Gastrocnemius medialis (tissue), 4 donors: ENCODE measurements around the gene ZNF584. TPM values are rescaled to one million over a fixed set of nuclear protein-coding genes. Genes with fewer than 3 reads are reported as not detected.
A peak's percentile ranks its signal among the peaks of the same experiment; 100 is the strongest.

Experiments used
- ATAC-seq, 2 donors: fragments of 150-250 bp; one replicate each; pipeline ENCODE4 v1.9.1; 2016
- DNase-seq, 2 donors: peaks; one replicate each; pipeline ENCODE4 v3.0.0-alpha.2; 2019
- H3K27ac ChIP-seq, 4 donors: fragments of 200-600 bp; sonication (generic); 1 replicate in 1 of 4; 2 replicates in 3 of 4; pipeline ENCODE4 v1.5.1; 2016 to 2018; ENCODE audit warnings: mild to moderate bottlenecking in 2 of 4, moderate library complexity in 1 of 4
- H3K27me3 ChIP-seq, 3 donors: fragments of 200-600 bp; sonication (generic) in 2 of 3; 1 replicate in 1 of 3; 2 replicates in 2 of 3; pipeline versions ENCODE4 v1.5.1 to v1.6.0; 2016 to 2019; ENCODE audit warnings: mild to moderate bottlenecking in 1 of 3, moderate library complexity in 1 of 3
- H3K36me3 ChIP-seq, 2 donors: fragments of 200-600 bp; sonication (generic) in 1 of 2; one replicate each; pipeline ENCODE4 v1.5.1; 2017 to 2018
- H3K4me1 ChIP-seq, 2 donors: fragments of 200-600 bp; sonication (generic) in 1 of 2; one replicate each; pipeline ENCODE4 v1.5.1; 2016 to 2017; ENCODE audit warnings: mild to moderate bottlenecking in 2 of 2
- H3K4me3 ChIP-seq, 4 donors: fragments of 200-600 bp; sonication (generic) in 3 of 4; 1 replicate in 1 of 4; 2 replicates in 3 of 4; pipeline ENCODE4 v1.5.1; 2016 to 2019; ENCODE audit warnings: mild to moderate bottlenecking in 2 of 4
- H3K9me3 ChIP-seq, 3 donors: fragments of 200-600 bp; sonication (generic) in 2 of 3; 1 replicate in 1 of 3; 2 replicates in 2 of 3; pipeline ENCODE4 v1.5.1; 2016 to 2019
- CTCF ChIP-seq, 5 experiments: fragments of 450-650 bp in 3 of 5; fragments of 200-600 bp in 2 of 5; sonication (generic) in 2 of 5; IDR thresholded peaks in 4 of 5; conservative IDR thresholded peaks in 1 of 5; 1 replicate in 4 of 5; 2 replicates in 1 of 5; pipeline ENCODE4 v1.5.1; 2016 to 2019; ENCODE audit warnings: antibody characterized with exemption in 5 of 5, mild to moderate bottlenecking in 3 of 5, moderate library complexity in 3 of 5
- POLR2A ChIP-seq, 2 donors: fragments of 450-650 bp; IDR thresholded peaks; one replicate each; pipeline ENCODE4 v1.6.1; 2017; ENCODE audit warnings: antibody characterized with exemption in 2 of 2, mild to moderate bottlenecking in 2 of 2, moderate library complexity in 2 of 2
- in situ Hi-C, 4 donors: fragments of 200-750 bp; cut with MboI; loops; one replicate each; pipeline versions ENCODE4 v1.15.0 to v1.8.0; 2017; ENCODE audit warnings: low sequenced_read_pairs in 4 of 4
- intact Hi-C: fragments of 100-400 bp; cut with DNase I; formaldehyde crosslinking; loops from one replicate; pipeline ENCODE4 v1.15.1; 2023; ENCODE audit warnings: low total_unique reads
- total RNA-seq, 4 donors: library from RNA; depleted of rRNA; stranded (reverse); fragments of >200 nt; gene quantifications; one replicate each; pipeline versions ENCODE4 v1.1.0 to v1.2.3, GENCODE V29; 2016

ZNF584 gene
- total RNA-seq, 4 donors from 2014 or later = 8.5 to 21.4 (median 10.2) TPM

- peaks cover 34 to 40% of the 10 kb centered on the region in 2 donors for H3K4me1 ChIP-seq
- in situ Hi-C loops = no loop called here
These were observed 26.8 kb upstream of the ZNF584 start for GRCh38 chr19:58381460-58382212.

GRCh38 chr19:58382997-58383603 lies 25.3 kb upstream of the ZNF584 start:
- H3K4me1 ChIP-seq = peaks cover 40 to 48% of the 10 kb centered on the region in 2 donors
- no peak overlapping the region for H3K4me3 ChIP-seq
- DNase-seq (no peak), ATAC-seq (no peak)
- no peak overlapping the region for H3K27ac ChIP-seq
- intact Hi-C loops = loop anchor here (5.0 kb wide), 1 partner anchor 201 kb away; the partner anchor contains the start of gene ZNF274
- in situ Hi-C loops = no loop called here
- no peaks in the 10 kb centered on the region for H3K9me3 ChIP-seq
- peaks cover 0 to 2% of the 10 kb centered on the region in 2 donors for H3K36me3 ChIP-seq
- TF ChIP-seq CTCF (IDR thresholded peaks at IDR 0.05 in 4 of 5, conservative IDR thresholded peaks at IDR 0.05 in 1 of 5) (no peak), POLR2A (IDR thresholded peaks at IDR 0.05) (no peak)
- H3K27me3 ChIP-seq = no peaks in the 10 kb centered on the region

More at GRCh38 chr19:58381460-58382212, 26.8 kb upstream of the ZNF584 start:
- ATAC-seq (no peak), DNase-seq (no peak)
- TF ChIP-seq CTCF (IDR thresholded peaks at IDR 0.05 in 4 of 5, conservative IDR thresholded peaks at IDR 0.05 in 1 of 5) (no peak), POLR2A (IDR thresholded peaks at IDR 0.05) (no peak)
- intact Hi-C loops = loop anchor here (1.0 to 5.0 kb wide), 3 partner anchors 19 to 199 kb away; partner anchors contain the start of genes ZNF274 and ZNF497
- Histone ChIP-seq H3K9me3 (no peaks in the 10 kb centered on the region), H3K36me3 (no peaks in the 10 kb centered on the region), H3K27me3 (no peaks in the 10 kb centered on the region), H3K4me3 (peak overlapping the region; percentile 70 to 95 (median 81)), H3K27ac (peak overlapping the region; percentile 78 to 99 (median 94))

- no peak for TF ChIP-seq CTCF (IDR thresholded peaks at IDR 0.05 in 4 of 5, conservative IDR thresholded peaks at IDR 0.05 in 1 of 5)
- no peak for TF ChIP-seq POLR2A (IDR thresholded peaks at IDR 0.05)
- in situ Hi-C loops (no loop called here), intact Hi-C loops (loop anchor here (5.0 kb wide), 1 partner anchor 82 kb away; the partner anchor contains the start of gene ZNF324)
- Histone ChIP-seq H3K36me3 (peaks cover 0 to 22% of the 10 kb centered on the region in 2 donors), H3K4me3 (peak overlapping the region; percentile 75 to 89 (median 78)), H3K27me3 (no peaks in the 10 kb centered on the region), H3K9me3 (no peaks in the 10 kb centered on the region), H3K27ac (peak overlapping the region; percentile 95 to 100 (median 99)), H3K4me1 (peaks cover 32 to 40% of the 10 kb centered on the region in 2 donors)
- ATAC-seq (no peak), DNase-seq (no peak)
These were observed 23.0 kb upstream of the ZNF584 start for GRCh38 chr19:58385313-58385890.

- peaks cover 36 to 40% of the 10 kb centered on the region in 2 donors for H3K4me1 ChIP-seq
- DNase-seq (no peak), ATAC-seq (peak; percentile 6 to 15)
- intact Hi-C loops = loop anchor here (2.0 to 5.0 kb wide), 2 partner anchors 55 to 81 kb away; partner anchors contain the start of genes ZNF132 and ZNF324
- no peak for TF ChIP-seq CTCF (IDR thresholded peaks at IDR 0.05 in 4 of 5, conservative IDR thresholded peaks at IDR 0.05 in 1 of 5)
- TF ChIP-seq POLR2A (IDR thresholded peaks at IDR 0.05) = no peak
- H3K4me3 ChIP-seq = peak overlapping the region; percentile 75 to 89 (median 78)
- H3K36me3 ChIP-seq = peaks cover 0 to 28% of the 10 kb centered on the region in 2 donors
- H3K9me3 ChIP-seq = no peaks in the 10 kb centered on the region
- no peaks in the 10 kb centered on the region for H3K27me3 ChIP-seq
- H3K27ac ChIP-seq = peak overlapping the region; percentile 95 to 100 (median 99)
- in situ Hi-C loops = no loop called here
These were observed 22.4 kb upstream of the ZNF584 start for GRCh38 chr19:58385891-58386575.
